Hippocampal formation (tissue), 2 donors: Measurements from ENCODE around the gene GPR61.

ENCODE experiments used
- DNase-seq, 2 donors: peaks; one replicate each; lab custom pipeline; 2025; lab: John Stamatoyannopoulos, UW

GPR61 gene

GRCh38 chr1:109539676-109540075 lies at the start of gene GPR61:
GPR61 (plus strand) TSS chr1:109539872; CDS start chr1:109543023, 3,151 bp downstream.
- DNase-seq = peak in 1 of 2 donors; percentile 35

GRCh38 chr1:109490029-109490933 lies 49.4 kb upstream of the GPR61 start:
- peak; percentile 36 to 52 for DNase-seq

- DNase-seq = no peak
Observed at GRCh38 chr1:109490934-109491302, 48.8 kb upstream of the GPR61 start.

GRCh38 chr1:109491372-109491771 lies 48.3 kb upstream of the GPR61 start:
- DNase-seq = no peak

- DNase-seq = no peak
Observed at GRCh38 chr1:109492779-109493178, 46.9 kb upstream of the GPR61 start.

- DNase-seq = no peak
Observed at GRCh38 chr1:109493227-109493626, 46.4 kb upstream of the GPR61 start.

GRCh38 chr1:109493805-109494539 lies 45.7 kb upstream of the GPR61 start, which contains the start of gene CYB561D1:
CYB561D1 (plus strand) TSS chr1:109494094; CDS start chr1:109494140, 46 bp downstream.
- DNase-seq = peak; percentile 82 to 83

GRCh38 chr1:109495738-109496137 lies 43.9 kb upstream of the GPR61 start:
- no peak for DNase-seq

- no peak for DNase-seq
Observed at GRCh38 chr1:109497449-109498160, 42.1 kb upstream of the GPR61 start.

- no peak for DNase-seq
Observed at GRCh38 chr1:109498161-109498801, 41.4 kb upstream of the GPR61 start.

- DNase-seq = no peak
Observed at GRCh38 chr1:109499081-109499480, 40.6 kb upstream of the GPR61 start.

- DNase-seq = no peak
Observed at GRCh38 chr1:109499661-109500536, 39.8 kb upstream of the GPR61 start.

GRCh38 chr1:109500941-109501381 lies 38.7 kb upstream of the GPR61 start:
- DNase-seq = no peak

- DNase-seq = no peak
Observed at GRCh38 chr1:109501644-109502363, 37.9 kb upstream of the GPR61 start.

GRCh38 chr1:109502364-109502851 lies 37.3 kb upstream of the GPR61 start:
- DNase-seq = no peak

- no peak for DNase-seq
Observed at GRCh38 chr1:109503935-109504334, 35.7 kb upstream of the GPR61 start.

GRCh38 chr1:109504974-109505373 lies 34.7 kb upstream of the GPR61 start:
- no peak for DNase-seq

- no peak for DNase-seq
Observed at GRCh38 chr1:109508001-109508872, 31.4 kb upstream of the GPR61 start.

GRCh38 chr1:109508873-109509175 lies 30.8 kb upstream of the GPR61 start:
- no peak for DNase-seq
